Medulla oblongata (tissue), 1 donor: ENCODE results near the gene GPR179.

Experiments
- DNase-seq: peaks from one replicate; pipeline ENCODE4 v3.0.0-alpha.2; 2015; ENCODE audit errors: extremely low spot score

Gene GPR179, protein sequence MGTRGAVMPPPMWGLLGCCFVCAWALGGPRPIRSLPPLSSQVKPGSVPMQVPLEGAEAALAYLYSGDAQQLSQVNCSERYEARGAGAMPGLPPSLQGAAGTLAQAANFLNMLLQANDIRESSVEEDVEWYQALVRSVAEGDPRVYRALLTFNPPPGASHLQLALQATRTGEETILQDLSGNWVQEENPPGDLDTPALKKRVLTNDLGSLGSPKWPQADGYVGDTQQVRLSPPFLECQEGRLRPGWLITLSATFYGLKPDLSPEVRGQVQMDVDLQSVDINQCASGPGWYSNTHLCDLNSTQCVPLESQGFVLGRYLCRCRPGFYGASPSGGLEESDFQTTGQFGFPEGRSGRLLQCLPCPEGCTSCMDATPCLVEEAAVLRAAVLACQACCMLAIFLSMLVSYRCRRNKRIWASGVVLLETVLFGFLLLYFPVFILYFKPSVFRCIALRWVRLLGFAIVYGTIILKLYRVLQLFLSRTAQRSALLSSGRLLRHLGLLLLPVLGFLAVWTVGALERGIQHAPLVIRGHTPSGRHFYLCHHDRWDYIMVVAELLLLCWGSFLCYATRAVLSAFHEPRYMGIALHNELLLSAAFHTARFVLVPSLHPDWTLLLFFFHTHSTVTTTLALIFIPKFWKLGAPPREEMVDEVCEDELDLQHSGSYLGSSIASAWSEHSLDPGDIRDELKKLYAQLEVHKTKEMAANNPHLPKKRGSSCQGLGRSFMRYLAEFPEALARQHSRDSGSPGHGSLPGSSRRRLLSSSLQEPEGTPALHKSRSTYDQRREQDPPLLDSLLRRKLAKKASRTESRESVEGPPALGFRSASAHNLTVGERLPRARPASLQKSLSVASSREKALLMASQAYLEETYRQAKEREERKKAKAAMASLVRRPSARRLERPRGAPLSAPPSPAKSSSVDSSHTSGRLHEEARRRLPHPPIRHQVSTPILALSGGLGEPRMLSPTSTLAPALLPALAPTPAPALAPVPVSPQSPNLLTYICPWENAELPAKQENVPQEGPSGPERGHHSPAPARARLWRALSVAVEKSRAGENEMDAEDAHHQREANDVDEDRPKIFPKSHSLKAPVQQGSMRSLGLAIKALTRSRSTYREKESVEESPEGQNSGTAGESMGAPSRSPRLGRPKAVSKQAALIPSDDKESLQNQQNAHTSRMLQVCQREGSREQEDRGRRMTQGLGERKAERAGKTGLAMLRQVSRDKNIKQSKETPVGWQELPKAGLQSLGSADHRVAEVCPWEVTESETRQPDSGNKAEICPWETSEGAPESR (N-terminal part only)

DNA sequence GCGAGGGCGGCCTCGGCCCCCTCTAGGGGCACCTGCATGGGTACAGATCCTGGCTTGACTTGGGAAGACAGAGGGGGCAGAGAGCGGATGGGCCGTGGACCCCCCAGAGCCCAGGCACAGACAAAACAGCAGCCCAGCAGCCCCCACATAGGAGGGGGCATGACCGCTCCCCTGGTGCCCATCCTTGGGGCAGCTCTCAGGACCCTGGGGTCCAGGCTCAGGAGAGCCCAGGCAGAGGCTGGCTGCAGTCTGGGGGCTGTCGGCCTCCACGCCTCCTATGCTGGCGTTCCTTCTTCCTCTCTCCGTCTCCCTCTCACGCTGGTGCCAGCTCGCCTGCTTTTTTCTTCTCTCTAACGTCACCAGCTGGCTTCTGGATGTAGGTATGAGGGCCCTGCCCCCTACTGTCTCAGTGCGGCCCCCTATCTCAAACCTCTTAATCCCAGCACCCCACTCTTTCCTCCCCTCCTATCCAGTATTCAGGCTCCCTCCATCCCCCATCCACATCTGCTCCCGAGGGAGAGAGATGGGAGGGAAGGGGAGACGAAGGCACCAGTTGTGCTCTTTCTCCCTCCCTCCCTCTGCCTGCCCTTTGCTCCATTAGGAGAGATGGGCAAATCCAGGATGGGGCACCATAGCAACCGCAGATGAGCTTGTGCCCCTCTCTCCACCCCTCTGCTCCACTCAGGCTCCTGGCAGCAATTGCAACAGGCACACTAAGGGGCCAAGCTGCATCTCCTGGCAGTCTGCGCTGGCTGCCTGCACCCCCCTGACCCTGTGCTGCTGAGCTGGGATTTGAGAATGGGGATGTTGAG is at the start of gene GPR179:
Gene GPR179, minus strand, starts transcription at position 349 of the 812 bp plus-strand sequence. Its CDS starts 167 bp downstream, at position 182.
- DNase-seq: no peak

DNA sequence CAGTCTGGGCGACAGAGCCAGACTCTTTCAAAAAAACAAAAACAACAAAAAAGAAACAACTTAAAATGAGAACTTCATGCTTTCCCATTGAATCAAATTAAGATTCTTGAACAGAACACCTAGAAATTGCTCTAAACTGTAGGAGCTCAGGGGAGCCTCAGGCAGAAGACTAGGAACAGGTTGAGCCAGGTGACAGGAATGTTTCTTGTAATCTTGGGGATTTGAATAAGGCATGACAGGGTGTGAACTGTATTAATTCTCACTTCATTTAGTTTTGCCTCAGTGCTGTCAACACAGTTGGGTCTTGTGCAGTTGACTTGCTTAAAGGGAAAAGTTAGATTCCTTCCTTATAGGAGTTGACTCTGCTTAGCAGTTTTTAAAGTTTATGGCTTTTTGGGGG is 35.7 kb upstream of the GPR179 start:
- no peak for DNase-seq

DNA sequence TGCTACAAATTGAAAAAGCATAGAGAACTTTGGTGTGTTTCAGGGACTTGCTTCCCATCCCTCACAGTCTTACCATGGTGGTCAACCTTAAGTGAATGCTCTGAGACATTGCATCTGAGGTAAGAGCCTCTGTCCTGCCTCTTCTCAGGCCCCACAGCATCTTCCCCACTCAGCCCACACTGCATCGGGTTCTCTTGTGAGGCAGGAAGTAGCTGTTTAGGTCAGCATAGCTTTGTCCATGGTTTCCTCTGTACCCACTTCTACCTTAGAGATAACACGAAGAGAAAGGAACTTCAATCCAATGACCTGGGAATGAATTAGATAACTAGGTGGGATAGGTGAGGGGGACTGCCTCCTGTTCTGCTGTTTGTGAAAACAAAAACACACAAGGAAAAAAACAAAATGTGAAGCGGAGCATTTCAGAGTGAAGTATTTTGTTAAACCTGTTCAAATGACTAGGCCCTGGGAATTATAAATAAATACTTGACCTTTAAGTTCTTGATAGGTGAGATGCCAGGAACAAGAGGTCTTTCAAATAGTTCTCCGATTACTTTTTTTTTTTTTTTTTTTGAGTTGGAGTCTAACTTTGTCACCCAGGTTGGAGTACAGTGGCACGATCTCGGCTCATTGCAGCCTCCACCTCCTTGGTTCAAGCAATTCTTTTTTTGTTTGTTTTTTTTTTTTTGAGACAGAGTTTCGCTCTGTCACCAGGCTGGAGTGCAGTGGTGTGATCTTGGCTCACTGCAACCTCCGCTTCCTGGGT is 25.5 kb upstream of the GPR179 start:
- no peak for DNase-seq

DNA sequence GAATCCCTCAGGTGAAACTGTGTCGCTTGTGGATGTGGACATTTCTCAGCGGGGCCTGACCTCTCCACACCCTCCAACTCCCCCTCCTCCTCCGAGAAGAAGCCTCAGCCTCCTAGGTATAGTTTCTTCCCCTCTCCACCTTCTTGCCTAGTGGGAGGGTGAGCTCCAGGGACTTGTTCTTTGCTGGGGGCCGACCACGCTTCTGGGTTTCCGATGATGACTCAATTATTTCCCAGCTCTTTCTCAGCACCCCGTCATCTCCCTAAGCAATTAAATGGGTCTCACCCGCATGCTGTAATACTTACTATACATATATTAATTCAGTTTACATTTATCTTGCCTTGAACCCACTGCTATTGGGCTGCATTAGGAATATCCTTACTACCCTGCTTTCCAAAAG is 21.0 kb upstream of the GPR179 start:
- DNase-seq: no peak

DNA sequence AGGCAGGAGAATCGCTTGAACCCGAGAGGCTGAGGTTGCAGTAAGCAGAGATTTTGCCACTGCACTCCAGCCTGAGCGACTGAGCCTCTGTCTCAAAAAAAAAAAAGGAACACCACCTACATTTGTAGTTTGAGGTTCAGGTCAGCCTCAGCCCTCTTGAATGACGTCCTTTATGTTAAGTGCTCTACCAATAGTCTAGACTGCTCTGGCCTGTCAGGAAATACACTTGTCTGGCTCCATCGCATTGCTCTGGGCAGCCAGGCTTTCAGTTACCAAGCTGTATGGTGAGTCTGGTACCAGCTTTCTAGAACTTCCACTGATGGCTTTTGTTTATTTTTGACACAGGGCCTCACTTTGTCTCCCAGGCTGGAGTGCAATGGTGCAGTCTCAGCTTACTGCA is 19.3 kb upstream of the GPR179 start:
- no peak for DNase-seq

DNA sequence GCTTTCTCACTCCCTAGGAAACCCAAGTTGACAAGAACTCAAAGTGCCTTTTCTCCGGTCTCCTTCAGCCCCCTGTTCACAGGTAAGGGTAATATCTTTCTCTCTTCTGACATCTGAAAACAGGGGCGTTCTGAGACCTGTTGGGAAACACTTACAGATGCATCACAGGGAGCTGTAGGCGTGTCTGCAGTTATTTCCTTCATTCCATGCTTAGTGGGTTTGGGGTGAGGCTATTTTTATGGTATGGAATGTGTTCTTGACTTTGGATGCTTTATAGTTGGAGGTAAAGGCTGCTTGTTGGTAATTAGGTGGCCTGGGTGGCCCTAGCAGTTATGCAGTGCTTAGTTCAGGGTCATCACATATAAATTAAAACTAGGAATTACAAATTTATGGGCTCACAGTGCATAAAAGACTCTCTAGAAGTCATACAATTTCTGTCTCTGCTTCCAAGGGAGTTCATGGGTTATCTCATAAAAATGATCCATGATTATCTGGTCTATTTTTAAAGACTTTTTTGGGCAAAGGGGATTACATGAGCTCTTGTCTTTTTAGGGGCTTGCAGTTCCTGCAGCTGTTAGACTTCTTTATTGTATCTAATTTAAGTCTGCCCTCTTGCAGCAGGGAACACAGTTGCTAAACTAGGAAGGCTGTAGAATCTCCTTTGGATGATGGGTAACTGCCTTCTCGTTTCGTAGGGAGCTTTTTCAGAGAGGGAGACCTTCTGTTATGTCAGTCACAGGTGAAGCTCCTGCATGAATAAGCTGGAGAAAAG is 18.1 kb upstream of the GPR179 start:
- no peak for DNase-seq

DNA sequence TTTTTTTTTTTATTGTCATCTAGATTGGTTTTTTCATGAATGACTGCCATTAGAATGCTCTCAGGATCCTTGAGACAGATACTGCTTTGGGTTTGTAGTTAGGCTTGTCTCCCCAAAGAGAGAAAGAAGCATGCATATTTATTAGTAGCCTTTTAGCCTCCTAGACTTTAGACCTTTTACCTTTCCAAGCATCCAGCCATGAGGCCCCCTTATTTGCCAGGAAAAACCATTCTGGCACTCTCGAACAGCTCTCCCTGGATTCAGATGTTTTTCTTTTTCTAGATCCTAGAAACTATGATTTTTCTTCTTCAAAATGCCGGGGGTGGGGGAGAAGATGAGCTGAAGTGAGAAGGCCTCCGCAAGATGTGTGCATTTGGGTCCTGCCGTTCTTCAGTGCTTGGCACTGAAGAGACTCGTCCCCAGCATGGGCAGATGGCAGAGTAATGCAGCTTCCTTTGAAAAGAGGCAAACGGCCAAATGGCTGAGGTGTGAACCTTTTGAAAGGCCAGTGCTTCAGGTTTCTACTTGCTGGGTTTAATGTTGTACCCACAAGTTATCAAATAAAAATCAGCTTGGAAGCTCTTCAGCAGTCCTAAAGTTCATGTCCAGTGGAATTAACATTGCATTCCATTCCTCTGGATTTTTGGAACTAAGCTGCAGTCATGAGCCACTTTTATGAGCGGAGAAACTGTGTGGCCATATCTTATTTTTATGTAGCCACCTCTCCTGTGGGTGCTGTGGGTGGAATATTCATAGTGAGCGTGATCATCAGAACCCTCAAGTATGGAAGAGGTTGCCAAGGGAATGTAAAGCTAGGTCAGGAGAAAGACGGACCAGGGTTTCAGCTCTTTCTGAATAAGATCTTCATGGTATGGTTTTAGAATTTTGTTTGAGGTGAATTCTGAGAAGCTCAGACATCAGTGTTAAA is 15.1 kb upstream of the GPR179 start:
- no peak for DNase-seq

DNA sequence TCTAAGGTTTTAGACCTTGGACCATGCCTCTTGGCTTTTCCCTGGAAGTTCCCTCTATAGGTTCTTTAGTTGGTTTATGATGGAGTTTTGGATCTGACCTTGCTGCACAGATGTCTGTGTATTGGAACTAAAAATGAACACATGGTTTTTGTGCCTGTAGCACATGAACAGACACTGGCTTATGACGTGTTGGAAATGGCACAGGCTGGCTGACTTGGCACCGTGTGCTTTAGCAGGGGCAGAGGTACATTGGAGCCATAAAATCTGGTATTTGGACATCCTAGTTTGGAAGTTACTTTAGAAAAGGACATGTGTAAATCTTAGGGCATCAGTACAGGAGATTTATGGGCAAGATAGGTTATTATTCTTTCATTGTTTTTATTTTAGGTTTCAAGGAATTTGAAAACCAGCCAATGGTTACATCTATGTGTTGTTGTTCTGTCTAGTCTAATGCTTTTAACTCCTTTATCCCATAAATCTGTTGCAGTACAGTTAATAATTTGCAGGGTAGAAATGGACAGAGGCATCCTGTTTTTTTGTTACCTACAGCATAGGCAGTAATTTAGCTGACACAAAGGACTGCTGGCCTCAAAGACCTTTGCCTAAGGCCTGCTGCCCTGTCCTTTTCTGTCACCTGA is 13.8 kb upstream of the GPR179 start:
- DNase-seq: no peak

DNA sequence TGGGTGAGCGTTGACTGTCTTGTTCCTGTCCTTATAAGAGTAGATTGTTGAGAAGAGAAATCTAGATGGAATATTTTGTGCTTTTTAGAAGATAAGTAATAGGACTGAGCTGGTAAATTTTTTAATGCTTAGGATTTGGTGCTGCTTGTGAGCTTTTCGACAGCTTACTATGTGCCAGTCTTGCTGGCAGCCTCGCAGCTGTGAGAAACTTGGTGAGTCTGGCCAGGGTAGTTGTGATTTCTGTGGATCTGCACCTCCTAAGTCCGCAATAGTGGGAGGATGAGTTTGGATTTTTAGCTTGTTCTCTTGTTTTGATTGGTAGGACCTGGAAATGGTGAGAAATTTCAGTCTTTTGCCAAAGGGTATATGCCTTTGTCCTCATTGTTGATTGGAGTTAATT is 11.5 kb upstream of the GPR179 start:
- DNase-seq: no peak

DNA sequence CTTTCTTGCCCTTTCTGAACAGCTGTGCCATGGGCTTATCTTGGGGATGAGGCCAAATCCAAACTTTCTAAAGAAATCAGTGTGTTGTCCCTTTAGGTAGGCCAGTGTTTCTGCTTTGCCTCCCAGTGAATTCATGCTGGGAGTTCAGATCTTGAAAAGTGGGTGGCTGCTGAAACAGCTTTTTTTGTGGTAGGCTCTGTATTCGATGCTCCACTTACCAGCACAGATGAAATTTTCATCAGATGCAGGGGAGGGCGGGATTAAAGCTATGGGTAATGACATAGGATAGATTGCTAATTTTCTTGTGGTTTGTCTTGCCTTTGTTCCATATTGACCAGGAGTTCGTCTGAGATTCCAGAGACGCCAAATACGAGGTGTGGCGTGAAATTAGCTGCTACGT is 10.7 kb upstream of the GPR179 start:
- no peak for DNase-seq

DNA sequence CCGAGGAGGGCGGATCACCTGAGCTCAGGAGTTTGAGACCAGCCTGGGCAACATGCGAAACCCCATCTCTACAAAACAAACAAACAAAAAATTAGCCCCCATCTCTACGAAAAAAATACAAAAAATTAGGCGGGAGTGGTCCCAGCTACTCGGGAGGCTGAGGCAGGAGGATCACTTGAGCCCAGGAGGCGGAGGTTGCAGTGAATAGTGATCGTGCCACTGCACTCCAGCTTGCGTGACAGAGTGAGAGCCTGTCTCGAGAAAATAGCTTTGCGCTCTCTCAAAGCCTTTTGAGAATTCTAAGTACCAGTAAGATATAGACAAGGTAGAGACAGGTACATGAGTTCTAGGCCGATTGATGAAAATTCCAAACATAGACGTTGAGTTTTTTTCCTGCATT is 9.9 kb upstream of the GPR179 start:
- no peak for DNase-seq

DNA sequence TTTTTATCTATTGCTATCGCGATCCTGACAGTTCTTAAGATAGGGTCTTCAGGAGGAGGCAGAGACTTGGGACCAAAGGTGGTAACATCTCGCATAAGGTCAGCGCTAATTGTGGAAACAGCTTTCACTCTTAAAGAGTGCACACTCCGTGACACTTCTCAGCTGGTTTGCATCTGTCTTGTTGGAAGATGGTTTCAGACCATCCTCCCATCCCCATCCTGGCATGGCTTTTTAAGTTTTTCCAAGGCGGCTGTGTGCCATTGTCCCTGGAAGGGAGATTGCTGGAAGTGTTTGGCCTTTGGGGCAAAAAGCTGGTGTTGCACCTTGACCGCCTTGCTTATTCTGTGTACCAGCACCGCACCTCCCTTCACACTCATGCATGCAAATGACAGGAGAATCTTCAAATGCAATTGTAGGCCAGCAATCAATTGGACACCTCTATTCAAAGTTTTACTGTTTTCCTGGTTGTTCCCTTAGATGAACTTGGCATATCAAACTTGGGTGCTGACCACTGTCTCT is 9.4 kb upstream of the GPR179 start:
- DNase-seq: no peak

DNA sequence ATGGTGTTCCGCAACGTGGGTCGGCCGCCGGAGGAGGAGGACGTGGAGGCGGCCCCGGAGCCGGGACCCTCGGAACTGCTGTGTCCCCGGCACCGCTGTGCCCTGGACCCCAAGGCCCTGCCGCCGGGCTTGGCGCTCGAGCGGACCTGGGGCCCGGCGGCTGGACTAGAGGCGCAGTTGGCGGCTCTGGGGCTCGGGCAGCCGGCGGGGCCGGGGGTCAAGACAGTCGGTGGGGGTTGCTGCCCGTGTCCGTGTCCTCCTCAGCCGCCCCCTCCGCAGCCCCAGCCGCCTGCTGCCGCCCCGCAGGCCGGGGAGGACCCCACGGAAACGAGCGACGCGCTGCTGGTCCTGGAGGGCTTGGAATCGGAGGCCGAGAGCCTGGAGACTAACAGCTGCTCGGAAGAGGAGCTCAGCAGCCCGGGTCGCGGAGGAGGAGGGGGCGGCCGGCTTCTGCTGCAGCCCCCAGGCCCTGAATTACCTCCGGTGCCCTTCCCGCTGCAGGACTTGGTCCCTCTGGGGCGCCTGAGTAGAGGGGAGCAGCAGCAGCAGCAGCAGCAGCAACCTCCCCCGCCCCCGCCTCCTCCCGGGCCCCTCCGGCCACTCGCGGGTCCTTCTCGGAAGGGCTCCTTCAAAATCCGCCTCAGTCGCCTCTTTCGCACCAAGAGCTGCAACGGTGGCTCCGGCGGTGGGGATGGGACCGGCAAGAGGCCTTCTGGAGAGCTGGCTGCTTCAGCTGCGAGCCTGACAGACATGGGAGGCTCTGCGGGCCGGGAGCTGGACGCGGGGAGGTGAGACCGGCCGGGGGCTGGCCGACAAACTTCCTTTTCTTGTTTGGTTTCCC is 8.7 kb upstream of the GPR179 start:
- no peak for DNase-seq

DNA sequence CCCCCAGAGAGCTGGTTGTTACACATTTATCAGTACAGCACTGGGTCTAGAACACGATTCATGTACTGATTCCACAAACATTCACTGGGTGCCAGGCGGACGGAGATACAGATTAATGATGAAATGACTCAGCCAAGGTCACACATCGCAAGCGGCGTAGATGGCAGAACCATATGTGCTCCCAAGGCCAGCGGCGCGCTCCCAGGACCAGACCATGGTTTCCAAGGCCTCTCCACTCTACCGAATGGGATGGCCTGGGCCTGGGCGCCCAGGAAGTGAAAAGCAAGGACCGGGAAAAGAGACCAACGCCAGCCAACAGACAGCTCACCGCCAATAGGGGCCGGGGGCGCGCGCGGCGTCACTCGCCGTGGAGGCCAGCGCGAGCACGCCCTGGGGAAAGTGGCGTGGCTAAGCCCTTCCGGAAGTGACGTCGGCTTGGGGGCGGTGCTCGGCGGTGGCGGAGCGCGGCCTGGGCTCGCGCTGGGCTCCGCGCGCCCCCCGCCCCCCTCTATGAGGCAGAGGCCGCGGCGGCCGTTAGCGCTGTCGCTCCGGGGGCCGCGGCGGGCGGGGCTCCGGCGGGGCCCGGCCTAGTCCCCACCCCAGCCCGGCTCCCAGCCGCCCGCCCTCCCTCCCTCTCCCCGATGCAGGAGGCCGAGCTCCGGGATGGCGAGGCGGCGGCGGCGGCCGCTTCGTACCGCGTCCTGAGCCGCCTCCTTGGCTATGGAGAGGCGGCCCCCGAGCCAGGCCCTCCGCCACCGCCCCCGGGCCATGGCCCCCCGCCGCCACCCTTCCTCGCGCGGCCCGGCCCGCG is 7.9 kb upstream of the GPR179 start, which contains the start of gene SOCS7:
Gene SOCS7, plus strand, starts transcription at position 433 of the 811 bp plus-strand sequence. Its CDS starts 209 bp downstream, at position 642.
- DNase-seq: peak; percentile 94

DNA sequence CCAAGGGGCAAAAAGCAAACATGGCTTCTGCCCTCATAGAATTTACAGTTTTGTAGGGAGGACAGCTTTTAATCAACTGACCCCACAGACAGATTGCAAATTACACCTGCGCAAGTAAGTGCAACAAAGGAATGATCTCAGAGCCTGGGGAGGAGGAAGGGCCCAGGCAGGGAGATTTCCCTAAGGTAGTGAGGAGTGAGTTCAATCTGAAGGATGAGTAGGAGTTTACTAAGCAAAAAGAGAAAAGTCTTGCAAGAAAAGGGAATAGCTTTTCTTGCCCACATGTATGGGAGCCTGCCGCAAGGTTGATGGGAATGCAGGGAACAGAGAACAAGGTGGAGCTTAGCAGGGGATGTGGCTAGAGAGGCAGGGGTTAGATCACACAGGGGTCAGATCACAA is 6.3 kb upstream of the GPR179 start:
- DNase-seq: no peak
